Stimulated activated CD8-positive, alpha-beta memory T cell treated with anti-CD3 and anti-CD28 coated beads, Interleukin-4, amount 100 ng/mL, for 4 hours (primary cell): ENCODE data around the gene ZNF503.

Source experiments
- DNase-seq, 2 donors: peaks; one replicate each; pipeline ENCODE4 v3.0.0-alpha.2; 2020; ENCODE audit warnings: low read depth in 2 of 2, low spot score in 1 of 2

The ZNF503 gene

GRCh38 chr10:75401569-75402485 lies at the start of gene ZNF503:
ZNF503 (minus strand) TSS chr10:75401764; CDS start chr10:75401419, 345 bp downstream.
- no peak for DNase-seq

- DNase-seq = no peak
These were observed 49.4 kb upstream of the ZNF503 start for GRCh38 chr10:75450644-75451640.

- no peak for DNase-seq
These were observed 48.5 kb upstream of the ZNF503 start for GRCh38 chr10:75450075-75450445.

GRCh38 chr10:75449382-75450074 lies 48.0 kb upstream of the ZNF503 start:
- DNase-seq = no peak

- no peak for DNase-seq
These were observed 46.6 kb upstream of the ZNF503 start for GRCh38 chr10:75448166-75448565.

- no peak for DNase-seq
These were observed 44.9 kb upstream of the ZNF503 start for GRCh38 chr10:75446508-75446907.

- DNase-seq = no peak
These were observed 43.3 kb upstream of the ZNF503 start for GRCh38 chr10:75444781-75445386.

- no peak for DNase-seq
These were observed 41.8 kb upstream of the ZNF503 start for GRCh38 chr10:75443362-75443761.

GRCh38 chr10:75441682-75442081 lies 40.1 kb upstream of the ZNF503 start:
- DNase-seq = no peak

GRCh38 chr10:75441196-75441595 lies 39.6 kb upstream of the ZNF503 start:
- DNase-seq = no peak

- DNase-seq = no peak
These were observed 38.8 kb upstream of the ZNF503 start for GRCh38 chr10:75440271-75440793.

- DNase-seq = no peak
These were observed 38.2 kb upstream of the ZNF503 start for GRCh38 chr10:75439811-75440210.

GRCh38 chr10:75438275-75438674 lies 36.7 kb upstream of the ZNF503 start:
- no peak for DNase-seq

- no peak for DNase-seq
These were observed 36.1 kb upstream of the ZNF503 start for GRCh38 chr10:75437693-75438092.

GRCh38 chr10:75436896-75437295 lies 35.3 kb upstream of the ZNF503 start:
- no peak for DNase-seq

GRCh38 chr10:75435291-75435690 lies 33.7 kb upstream of the ZNF503 start:
- no peak for DNase-seq

GRCh38 chr10:75434291-75434690 lies 32.7 kb upstream of the ZNF503 start:
- DNase-seq = no peak

- no peak for DNase-seq
These were observed 31.7 kb upstream of the ZNF503 start for GRCh38 chr10:75433216-75433615.

- no peak for DNase-seq
These were observed 31.2 kb upstream of the ZNF503 start for GRCh38 chr10:75432763-75433162.

- DNase-seq = no peak
These were observed 30.6 kb upstream of the ZNF503 start for GRCh38 chr10:75432176-75432575.
